OCI-LY3 (cell line): ENCODE results near the gene ZNRD2.

Experiments used
- H2AFZ ChIP-seq: fragments of 200-600, 300-600 bp; shearing (Covaris generic); 2 replicates; pipeline ENCODE4 v1.6.0; 2014; ENCODE audit warnings: antibody characterized with exemption, low read depth, low read length
- H3K27ac ChIP-seq: fragments of 200-600, 300-600 bp; sonication (generic); 2 replicates; pipeline ENCODE4 v1.5.1; 2014; ENCODE audit warnings: mild to moderate bottlenecking, low read length, moderate library complexity, mixed read lengths
- H3K27me3 ChIP-seq: fragments of 200-600, 300-600 bp; sonication (generic); 2 replicates; pipeline ENCODE4 v1.6.1; 2014; ENCODE audit warnings: low read depth, low read length, mixed read lengths
- H3K36me3 ChIP-seq: fragments of 200-600, 300-600 bp; sonication (generic); replicated peaks from 2 replicates; pipeline ENCODE3; 2014; ENCODE audit warnings: low read depth, low read length, mixed read lengths
- H3K4me1 ChIP-seq: fragments of 300-600, 200-600 bp; sonication (generic); 2 replicates; pipeline ENCODE4 v1.6.1; 2014; ENCODE audit warnings: low read length, mixed read lengths
- H3K4me2 ChIP-seq: fragments of 200-600, 300-600 bp; sonication (generic); 2 replicates; pipeline ENCODE4 v1.6.1; 2014; ENCODE audit warnings: low read length, mixed read lengths
- H3K4me3 ChIP-seq: fragments of 300-600, 200-600 bp; sonication (generic); 2 replicates; pipeline ENCODE4 v1.5.1; 2014; ENCODE audit warnings: antibody characterized with exemption, mild to moderate bottlenecking, low read length, moderate library complexity
- H3K79me2 ChIP-seq: fragments of 300-600, 200-600 bp; shearing (Covaris generic); 2 replicates; pipeline ENCODE4 v1.6.1; 2014; ENCODE audit warnings: mild to moderate bottlenecking, low read length, mixed read lengths
- H3K9ac ChIP-seq: fragments of 300-600, 200-600 bp; shearing (Covaris generic); 2 replicates; pipeline ENCODE4 v1.6.0; 2014; ENCODE audit warnings: mild to moderate bottlenecking, low read length, moderate library complexity
- H3K9me3 ChIP-seq: fragments of 200-600, 300-600 bp; shearing (Covaris generic); 2 replicates; pipeline ENCODE4 v1.6.1; 2014; ENCODE audit warnings: low read length, mixed read lengths; ENCODE audit not compliant: insufficient read depth
- H4K20me1 ChIP-seq: fragments of 200-600, 300-600 bp; sonication (generic); 2 replicates; pipeline ENCODE4 v1.6.1; 2016; ENCODE audit warnings: low read length, mixed read lengths; ENCODE audit not compliant: insufficient read depth
- CTCF ChIP-seq: fragments of 200-600, 300-600 bp; sonication (generic); IDR thresholded peaks from 2 replicates; pipeline ENCODE4 v1.5.1; 2014; ENCODE audit warnings: antibody characterized with exemption, low read length, low read depth
- EZH2phosphoT487 ChIP-seq: fragments of 200-600 bp; shearing (Covaris generic); IDR thresholded peaks from 2 replicates; pipeline ENCODE4 v1.6.1; 2018; ENCODE audit warnings: antibody characterized with exemption, mixed run types, low read depth

The ZNRD2 gene

GRCh38 chr11:65607614-65608426 lies 37.5 kb downstream of the ZNRD2 start:
- Histone ChIP-seq H3K36me3 (peaks cover 49% of the 10 kb centered on the region), H3K9ac (no peak overlapping the region), H3K9me3 (no peaks in the 10 kb centered on the region), H3K79me2 (peaks cover 24% of the 10 kb centered on the region), H3K27me3 (no peaks in the 10 kb centered on the region), H3K4me2 (no peak overlapping the region), H3K4me3 (no peak overlapping the region), H2AFZ (no peak overlapping the region), H3K27ac (no peak overlapping the region), H3K4me1 (peaks cover 6% of the 10 kb centered on the region; the same call in 1 of the 2 replicates), H4K20me1 (peaks cover 4% of the 10 kb centered on the region)
- TF ChIP-seq CTCF (no peak), EZH2phosphoT487 (no peak)

- Histone ChIP-seq H3K4me1 (peaks cover 13% of the 10 kb centered on the region), H3K27ac (no peak overlapping the region), H3K4me3 (no peak overlapping the region), H4K20me1 (peaks cover 4% of the 10 kb centered on the region), H3K27me3 (no peaks in the 10 kb centered on the region), H3K36me3 (peaks cover 42% of the 10 kb centered on the region), H3K9me3 (no peaks in the 10 kb centered on the region), H2AFZ (no peak overlapping the region), H3K79me2 (peaks cover 39% of the 10 kb centered on the region), H3K9ac (no peak overlapping the region), H3K4me2 (no peak overlapping the region)
- TF ChIP-seq CTCF: no peak
- TF ChIP-seq EZH2phosphoT487: no peak
These were observed 39.0 kb downstream of the ZNRD2 start for GRCh38 chr11:65609229-65609628.

GRCh38 chr11:65609665-65610064 lies 39.4 kb downstream of the ZNRD2 start:
- TF ChIP-seq EZH2phosphoT487 (no peak), CTCF (no peak)
- Histone ChIP-seq H3K79me2 (peaks cover 43% of the 10 kb centered on the region), H2AFZ (no peak overlapping the region), H3K27me3 (no peaks in the 10 kb centered on the region), H3K27ac (no peak overlapping the region), H3K9ac (no peak overlapping the region), H4K20me1 (peaks cover 4% of the 10 kb centered on the region), H3K4me1 (peaks cover 13% of the 10 kb centered on the region), H3K9me3 (no peaks in the 10 kb centered on the region), H3K4me3 (no peak overlapping the region), H3K36me3 (peaks cover 38% of the 10 kb centered on the region), H3K4me2 (no peak overlapping the region)

GRCh38 chr11:65610404-65610803 lies 40.1 kb downstream of the ZNRD2 start:
- TF ChIP-seq EZH2phosphoT487 (no peak), CTCF (no peak)
- Histone ChIP-seq H3K4me2 (no peak overlapping the region), H3K27ac (no peak overlapping the region), H3K4me3 (no peak overlapping the region), H3K9me3 (no peaks in the 10 kb centered on the region), H3K4me1 (peaks cover 13% of the 10 kb centered on the region), H3K9ac (no peak overlapping the region), H3K27me3 (no peaks in the 10 kb centered on the region), H3K36me3 (peaks cover 32% of the 10 kb centered on the region), H4K20me1 (peaks cover 4% of the 10 kb centered on the region), H2AFZ (no peak overlapping the region), H3K79me2 (peaks cover 45% of the 10 kb centered on the region)
